SHP77 treated with DMSO at 0.1 percent for 48 hours (cell line): Measurements from ENCODE around the gene GOLGA8J.
"Not testable (repeated sequence)": the region's sequence is repeated elsewhere in the genome, so short reads cannot be mapped to it uniquely, and the experiment has no call there.

Experiments used
- DNase-seq: peaks from one replicate; lab custom pipeline; 2025; lab: John Stamatoyannopoulos, UW

Gene GOLGA8J, protein sequence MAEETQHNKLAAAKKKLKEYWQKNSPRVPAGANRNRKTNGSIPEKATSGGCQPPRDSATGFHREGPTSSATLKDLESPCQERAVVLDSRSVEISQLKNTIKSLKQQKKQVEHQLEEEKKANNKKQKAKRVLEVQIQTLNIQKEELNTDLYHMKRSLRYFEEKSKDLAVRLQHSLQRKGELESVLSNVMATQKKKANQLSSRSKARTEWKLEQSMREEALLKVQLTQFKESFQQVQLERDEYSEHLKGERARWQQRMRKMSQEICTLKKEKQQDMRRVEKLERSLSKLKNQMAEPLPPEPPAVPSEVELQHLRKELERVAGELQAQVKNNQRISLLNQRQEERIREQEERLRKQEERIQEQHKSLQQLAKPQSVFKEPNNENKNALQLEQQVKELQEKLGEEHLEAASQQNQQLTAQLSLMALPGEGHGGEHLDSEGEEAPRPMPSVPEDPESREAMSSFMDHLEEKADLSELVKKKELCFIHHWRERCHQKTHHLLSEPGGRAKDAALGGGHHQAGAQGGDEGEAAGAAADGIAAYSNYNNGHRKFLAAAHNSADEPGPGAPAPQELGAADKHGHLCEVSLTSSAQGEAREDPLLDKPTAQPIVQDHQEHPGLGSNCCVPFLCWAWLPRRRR

DNA sequence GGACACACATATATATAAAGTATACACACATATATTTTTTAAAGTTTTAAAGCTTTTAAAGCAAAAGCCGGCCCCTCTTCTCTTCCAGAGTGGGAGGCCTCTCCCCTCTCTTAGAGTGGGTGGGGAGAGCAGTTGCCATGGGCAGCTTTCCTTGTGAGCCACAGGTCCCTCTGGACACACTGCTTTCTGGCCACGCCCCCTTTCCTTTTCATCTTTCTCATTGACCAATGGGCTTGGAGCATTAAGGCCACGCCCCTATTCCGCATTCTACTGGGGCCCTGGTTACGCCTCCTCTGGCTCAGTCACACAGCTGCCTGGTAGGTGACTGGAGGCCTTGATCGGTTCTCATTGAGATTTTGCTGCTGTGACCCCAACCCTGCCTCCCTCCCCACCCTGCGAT lies at the start of gene GOLGA8J:
Gene GOLGA8J (plus strand): TSS at position 301 of the 400 bp plus-strand sequence. CDS start 98 bp downstream, at position 399.
- not testable (repeated sequence) for DNase-seq

DNA sequence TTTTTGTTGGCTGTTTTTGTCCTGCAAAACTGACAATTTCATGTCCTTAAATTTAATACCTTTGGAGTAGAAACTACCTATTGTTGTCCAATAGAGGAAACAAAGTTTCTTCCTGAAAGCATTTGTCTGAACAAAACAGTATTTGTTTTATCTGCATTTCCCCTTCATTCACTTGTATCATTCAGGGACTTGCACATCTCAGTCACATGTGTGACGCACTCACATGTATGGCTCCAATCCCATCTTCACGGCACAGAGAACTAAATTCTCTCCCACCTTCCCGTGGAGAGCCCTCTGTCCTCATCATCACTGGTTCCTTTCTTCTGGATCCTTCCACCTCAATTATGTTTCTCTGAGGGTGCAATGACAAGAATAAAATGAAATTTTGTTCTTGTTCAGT lies 49.5 kb upstream of the GOLGA8J start:
- no peak for DNase-seq

DNA sequence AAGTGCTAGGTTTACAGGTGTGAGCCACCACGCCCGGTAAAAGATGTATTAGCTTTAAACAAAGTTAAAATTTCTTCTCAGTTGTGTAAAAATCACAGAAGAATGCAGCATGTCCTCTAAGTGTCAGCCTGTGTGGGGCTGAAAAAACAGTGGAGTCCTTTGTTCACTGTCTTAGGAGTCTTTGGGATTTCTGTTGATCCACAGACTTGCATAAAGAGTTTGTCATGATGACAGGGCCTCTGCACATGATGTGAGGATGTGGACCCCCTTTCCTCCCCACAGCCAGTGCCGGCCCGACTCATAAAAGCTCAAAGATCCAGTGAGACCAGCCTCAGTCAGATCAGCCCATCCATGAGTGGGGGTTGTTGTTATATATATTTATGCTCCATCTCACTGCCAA lies 49.0 kb upstream of the GOLGA8J start:
- DNase-seq: no peak

DNA sequence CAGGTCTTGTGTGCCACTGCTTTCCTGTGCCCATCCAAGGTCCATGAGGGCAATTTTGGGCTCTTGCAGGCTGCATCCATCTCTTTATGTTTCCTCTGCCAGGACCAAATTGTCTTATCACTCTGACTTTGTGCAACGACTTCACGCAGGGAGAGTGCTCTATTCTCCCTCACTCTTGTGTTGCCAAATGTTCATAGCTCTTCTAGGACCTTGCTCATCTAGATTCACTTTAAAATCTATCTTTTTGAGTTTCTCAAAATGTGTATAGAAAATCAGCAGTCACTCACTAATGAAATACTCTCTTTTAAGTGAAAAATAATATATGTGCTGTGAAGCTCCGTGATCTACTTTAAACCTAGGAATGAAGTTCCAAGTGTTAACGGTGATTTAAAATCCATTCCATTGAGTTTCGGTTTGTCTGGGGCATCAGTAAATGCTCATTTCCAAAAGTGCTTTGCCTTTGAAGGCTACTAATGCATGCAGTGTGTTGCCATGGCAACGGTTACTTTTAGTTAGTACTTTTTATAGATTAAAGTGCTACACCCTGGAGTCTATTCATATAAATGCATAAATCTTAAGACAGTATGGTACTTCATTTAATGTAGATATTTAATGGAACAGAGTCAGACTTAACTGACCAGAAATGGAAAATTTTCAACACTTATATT lies 46.6 kb upstream of the GOLGA8J start:
- no peak for DNase-seq

DNA sequence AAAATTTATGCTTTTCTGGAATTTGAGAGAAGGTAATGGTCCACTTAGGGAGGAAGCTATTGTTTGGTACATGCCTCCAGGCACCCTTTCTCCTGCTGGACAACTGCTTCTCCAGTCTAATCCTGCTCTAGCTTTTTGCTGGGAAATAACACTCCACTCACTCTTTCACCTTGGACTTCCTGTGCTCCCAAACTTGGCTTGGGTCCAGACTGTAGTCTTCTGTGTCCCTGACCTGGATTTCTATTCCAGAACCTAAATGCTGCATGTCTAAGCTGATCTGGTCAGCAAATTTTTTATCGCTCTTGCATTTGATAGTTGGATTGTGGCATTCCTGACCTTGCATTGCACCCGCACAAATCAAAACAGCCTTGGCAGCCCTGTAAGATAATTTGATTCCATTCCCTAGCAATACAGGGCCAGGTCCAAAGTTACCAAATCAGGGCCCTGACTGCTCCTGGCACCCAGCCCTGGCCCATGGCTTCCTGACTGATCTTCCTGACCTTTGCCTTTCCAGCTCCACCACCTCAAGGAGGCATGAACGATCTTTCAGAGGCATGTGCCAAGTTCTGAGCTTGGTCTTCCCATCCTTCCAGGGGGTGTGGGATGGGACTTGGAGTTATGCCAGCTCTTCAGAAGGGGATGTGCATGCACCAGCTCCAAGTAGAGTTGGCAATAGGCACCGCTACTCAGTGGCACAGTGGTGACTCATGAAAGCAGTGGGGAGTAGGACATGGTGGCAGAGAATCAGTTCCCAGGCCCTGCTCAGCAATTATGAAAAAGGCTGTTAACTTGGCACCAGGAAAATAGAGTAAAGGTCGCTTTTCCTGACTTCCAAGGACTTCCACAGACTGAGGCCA lies 43.9 kb upstream of the GOLGA8J start:
- DNase-seq: no peak

DNA sequence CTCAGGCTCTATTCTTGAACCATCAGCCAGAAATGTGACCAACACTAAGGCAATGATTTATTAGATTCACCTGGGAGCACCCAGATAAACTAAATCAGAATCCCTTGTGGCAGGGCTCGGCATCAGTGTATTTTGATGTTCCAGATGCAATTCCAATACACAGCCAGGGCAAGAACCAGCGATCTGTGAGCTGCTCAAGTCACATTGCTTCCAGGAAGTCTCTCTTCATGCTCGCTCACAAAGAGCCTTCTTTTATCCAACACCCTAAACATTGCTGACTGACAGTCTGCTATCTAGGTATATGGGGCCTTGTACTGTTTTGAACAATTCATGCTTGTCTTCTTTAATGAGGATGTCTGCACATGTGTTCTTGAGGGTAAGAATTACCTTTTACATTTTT lies 40.9 kb upstream of the GOLGA8J start:
- no peak for DNase-seq

DNA sequence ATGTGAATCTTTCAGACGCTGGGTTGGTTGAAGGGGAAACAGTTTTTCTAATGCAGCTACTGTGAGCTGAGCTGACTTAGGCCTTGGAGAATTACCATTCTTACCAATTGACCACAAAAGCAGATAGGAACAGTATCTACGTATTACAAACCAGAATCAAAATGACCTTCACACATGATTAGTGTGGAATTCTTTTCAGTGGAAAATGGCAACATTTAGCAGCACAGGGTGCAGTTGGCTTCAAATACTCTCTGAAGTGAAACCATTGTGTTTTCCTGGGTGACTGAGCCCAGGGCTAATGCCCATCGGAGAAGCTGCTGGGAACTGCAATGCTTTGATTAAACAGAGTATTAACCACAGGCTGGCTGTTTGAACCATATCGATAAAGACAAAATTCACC lies 40.2 kb upstream of the GOLGA8J start:
- DNase-seq: no peak

DNA sequence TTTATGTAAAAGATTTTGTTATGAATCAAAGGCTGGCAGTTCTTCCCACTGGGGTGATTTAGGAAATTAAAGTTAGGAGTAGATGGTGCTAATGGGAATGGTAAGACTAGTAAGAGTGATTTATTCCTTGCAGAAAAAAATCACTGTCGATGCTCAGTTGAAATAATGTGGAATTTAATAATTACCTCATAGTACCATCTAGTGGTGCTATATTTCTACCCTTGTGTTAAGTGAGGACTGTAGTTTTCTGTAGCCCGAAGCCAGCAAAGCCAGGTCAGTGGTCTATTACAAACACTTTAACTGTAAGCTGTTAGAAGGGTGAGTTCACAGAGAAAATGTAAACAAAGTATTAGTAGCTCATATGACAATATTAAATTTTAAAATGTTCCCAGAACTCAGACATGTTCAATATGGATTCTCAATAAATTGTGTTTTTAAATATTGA lies 39.5 kb upstream of the GOLGA8J start:
- no peak for DNase-seq

DNA sequence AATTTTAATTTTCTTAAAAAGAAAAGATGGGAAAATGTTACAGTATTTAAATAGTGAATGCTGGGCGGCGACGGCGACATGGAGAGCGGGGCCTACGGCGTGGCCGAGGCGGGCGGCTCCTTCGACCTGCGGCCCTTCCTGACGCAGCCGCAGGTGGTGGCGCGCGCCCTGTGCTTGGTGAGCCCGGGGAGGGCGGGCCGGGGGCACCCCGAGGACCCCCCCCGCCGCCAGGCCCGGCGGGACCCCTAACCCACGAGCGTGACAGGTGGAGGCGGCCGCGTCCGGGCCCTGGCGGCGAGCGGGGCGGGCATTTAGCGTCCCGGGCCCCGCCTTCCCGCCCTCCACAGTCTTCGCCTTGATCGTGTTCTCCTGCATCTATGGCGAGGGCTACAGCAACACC lies 38.4 kb upstream of the GOLGA8J start:
- DNase-seq: no peak

DNA sequence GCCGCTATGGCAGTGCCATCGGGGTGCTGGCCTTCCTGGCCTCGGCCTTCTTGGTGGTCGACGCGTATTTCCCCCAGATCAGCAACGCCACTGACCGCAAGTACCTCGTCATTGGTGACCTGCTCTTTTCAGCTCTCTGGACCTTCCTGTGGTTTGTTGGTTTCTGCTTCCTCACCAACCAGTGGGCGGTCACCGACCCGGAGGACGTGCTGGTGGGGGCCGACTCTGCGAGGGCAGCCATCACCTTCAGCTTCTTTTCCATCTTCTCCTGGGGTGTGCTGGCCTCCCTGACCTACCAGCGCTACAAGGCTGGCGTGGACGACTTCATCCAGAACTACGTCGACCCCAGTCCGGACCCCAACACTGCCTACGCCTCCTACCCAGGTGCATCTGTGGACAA lies 37.9 kb upstream of the GOLGA8J start:
- not testable (repeated sequence) for DNase-seq

DNA sequence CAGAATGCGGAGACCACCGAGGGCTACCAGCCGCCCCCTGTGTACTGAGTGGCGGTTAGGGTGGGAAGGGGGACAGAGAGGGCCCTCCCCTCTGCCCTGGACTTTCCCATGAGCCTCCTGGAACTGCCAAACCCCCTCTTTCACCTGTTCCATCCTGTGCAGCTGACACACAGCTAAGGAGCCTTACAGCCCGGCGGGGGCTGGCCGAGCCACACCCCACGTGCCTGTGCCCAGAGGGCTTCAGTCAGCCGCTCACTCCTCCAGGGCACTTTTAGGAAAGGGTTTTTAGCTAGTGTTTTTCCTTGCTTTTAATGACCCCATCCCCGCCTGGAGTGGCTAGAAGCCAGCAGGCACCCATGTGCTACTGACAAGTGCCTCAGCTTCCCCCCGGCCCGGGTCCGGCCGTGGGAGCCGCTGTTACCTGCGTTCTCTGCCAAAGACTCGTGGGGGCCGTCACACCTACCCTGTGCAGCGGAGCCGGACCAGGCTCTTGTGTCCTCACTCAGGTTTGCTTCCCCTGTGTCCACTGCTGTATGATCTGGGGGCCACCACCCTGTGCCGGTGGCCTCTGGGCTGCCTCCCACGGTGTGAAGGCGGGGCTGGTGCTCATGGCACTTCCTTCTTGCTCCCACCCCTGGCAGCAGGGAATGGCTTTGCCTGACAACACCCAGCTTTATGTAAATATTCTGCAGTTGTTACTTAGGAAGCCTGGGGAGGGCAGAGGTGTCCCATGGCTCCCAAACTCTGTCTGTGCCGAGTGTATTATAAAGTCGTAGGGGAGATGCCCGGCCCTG lies 37.3 kb upstream of the GOLGA8J start:
- DNase-seq: not testable (repeated sequence)

DNA sequence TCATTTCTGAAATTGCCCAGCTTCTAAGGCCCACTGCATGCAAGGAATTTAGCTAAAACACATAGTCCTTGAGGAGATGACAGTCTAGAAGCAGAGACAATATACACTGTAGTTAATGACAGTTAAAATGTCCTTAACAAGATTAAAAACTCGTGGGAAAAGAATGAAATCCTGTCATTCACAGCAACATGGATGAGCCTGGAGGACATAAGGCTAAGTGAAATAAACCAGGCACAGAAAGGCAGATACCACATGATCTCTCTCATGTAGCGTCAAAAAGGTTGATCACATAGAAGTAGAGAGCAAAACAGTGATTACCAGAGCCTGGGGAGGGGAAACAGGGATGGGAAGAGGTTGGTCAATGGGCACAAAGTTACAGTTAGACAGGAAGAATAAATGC lies 36.3 kb upstream of the GOLGA8J start:
- DNase-seq: no peak

DNA sequence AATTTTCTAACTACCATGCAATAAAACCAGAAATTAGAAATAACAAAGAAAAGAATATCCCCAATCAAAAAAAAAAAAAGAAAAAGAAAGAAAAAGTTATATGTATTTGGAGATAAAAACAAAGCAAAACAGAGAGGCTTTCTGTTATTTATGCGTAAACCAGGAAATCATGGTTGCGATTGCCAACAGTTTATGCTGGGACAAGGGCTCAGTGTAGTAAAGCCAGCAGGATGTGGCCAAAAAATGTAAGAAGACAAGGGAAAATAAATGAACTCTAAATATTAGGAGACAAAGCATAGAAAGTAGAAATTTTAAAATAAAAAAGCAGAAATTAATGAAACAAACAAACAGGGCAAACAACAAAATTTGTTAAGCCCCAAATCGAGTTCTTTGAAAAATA lies 27.2 kb upstream of the GOLGA8J start:
- no peak for DNase-seq

DNA sequence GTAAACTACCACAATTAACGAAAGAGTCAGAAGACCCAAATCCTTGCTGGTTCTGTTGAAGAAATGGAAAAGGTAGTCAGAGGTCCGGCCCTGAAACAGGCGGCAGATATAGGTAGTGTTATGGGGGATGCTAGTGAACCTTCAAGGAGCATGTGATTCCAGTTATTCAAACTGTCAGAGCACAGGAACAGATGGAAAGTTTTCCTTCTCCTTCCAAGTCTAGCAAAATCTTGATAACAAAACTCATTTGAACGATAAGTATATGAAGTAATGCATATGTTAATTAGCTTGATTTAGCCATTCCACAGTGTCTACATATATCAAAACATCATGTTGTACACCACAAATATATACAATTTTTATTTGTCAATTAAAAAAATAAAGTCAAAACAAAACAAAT lies 26.6 kb upstream of the GOLGA8J start:
- no peak for DNase-seq

DNA sequence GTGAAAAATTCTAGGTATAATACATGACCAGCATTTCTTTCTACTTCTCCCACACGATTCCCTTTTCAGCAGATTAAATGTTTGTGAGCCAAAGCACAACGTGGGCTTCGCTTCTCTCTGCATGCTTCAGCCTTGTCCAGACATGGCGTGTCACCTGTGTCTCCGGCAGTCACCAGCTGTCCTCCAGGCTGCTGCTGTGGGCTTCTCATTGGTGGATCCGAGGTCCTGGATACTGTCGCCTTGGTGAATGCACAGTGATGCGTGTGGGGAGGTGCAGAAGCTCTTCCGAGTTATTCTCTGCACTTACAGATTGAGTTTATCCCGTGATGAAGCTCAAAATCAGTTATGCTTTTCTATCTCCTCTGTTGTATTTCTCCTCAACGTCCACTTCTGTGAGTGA lies 23.0 kb upstream of the GOLGA8J start:
- no peak for DNase-seq

DNA sequence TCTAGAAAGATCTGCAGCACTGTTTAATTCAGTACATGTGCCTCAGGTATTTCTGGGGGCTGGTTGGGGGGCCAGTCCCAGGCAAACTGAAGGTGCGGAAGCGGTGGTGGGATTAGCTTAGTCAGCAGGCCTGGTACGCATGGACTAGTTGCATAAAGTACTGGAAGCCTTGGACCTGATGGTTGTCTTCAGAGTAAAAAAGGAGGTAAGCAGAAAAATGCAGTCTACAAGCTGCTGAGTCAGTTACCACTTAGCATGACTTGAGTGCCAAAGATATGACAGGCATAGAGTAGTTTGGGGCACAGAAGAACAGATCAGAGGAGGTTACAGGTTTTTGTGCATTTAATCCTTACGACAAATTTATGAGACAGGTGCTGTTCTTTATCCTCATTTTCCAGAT lies 19.9 kb upstream of the GOLGA8J start:
- DNase-seq: no peak

DNA sequence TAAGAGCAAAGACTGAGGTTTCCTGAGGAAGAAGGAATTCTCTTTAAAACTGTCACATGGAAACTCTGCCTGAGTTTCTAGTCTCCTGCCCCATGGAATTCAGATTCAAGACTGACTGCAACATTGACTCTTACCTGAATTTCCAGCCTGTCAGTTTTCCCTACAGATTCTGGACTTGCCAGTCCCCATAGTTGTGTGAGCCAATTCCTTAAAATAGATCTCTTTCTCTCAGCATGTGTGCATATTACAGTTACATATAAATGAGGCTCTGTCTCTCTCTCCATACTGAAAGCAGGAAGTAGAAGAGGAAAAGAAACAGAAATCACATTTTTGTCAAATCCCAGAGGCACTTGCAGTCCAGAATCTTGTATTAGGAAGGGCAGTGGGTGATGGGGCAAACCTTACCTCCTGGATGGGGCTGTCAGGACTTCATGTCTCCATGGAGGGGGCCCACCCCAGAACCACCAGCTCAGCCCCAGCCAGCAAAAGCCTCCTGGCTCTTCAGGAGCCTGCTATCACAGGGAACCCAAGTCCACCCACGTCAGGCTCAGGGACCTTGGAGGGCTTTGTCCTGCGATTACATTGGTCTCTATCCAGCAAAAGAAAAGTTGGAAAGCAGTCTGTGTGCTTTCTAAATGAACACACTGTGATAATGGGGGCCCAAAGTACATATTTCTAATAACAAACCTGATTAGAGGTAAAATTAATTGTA lies 18.8 kb upstream of the GOLGA8J start:
- DNase-seq: no peak

DNA sequence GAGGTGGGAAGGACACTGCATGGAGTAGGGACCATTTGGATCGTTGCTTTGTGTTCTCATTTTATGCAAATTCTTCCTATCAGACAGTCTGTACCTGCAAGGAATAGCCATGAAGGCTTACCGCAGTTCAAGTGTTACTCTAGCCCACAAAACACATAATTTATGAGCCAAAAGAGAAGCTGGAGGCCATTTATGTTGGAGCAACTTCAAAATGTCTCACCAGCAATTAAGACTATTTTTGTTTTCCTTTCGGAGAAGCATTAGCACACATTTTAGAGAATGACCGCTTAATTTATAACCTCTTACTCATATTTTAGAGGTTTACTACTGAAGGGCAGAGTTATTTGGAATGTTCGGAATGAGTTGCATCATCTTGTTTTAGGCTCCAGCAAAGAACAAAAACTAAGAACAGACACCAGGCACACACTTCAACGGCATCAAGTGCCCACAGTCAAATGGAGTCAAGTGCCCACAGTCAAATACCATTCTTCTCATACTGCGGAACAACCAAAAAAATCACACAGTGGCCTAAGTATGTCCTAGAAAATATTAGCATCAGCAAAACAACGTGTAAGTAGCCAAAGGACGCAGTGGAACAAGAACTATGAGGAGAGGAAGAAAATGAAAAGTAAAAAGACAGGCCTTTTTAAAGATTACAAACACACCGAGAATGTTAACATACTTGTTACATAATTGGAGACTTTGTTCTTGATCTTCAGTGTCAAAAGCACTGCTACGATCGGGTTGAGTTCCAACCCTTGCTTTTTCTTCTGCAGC lies 17.5 kb upstream of the GOLGA8J start:
- DNase-seq: no peak

DNA sequence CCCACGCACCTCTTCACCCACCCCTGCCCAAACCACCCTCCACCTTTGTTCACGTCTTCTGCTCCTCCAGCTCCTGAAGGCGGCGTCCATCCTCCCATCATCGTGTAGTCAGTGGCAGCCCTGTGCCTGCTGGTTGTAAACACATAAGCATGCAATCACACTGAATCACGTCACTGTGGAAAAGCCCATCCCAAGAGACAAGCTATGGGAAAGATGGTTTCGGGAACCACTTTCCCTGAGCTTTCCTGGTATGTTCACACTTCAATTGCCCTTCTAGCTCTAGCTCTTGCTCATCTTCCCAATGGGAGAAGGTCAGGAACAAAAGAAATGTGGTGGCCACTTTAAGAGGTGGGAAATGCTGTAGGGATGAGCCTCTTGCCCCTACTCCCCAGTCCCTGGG lies 14.4 kb upstream of the GOLGA8J start:
- DNase-seq: no peak

DNA sequence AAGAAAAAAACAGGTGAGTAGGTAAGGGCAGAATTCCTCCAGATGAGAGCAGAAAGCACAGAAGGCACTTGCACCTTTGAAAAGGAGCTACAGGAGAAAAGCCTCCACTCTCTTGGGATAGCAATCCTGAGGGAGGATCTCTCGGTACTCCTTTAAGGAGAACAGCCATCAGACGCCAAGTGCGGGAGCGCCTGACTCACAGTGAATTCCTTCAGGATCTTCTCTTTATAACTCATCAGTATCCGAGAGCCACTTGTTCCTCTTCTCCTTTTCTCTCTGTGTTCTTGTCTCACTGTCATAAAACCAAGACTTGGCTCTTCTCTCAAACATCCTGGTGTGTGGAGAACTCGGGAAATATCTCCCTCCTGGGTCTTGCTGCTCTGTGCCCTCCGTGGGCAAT lies 10.1 kb upstream of the GOLGA8J start:
- no peak for DNase-seq
